IMR-90 (cell line): ENCODE results near the gene CDH13. TPM values are rescaled to one million over a fixed set of nuclear protein-coding genes. Genes with fewer than 3 reads are reported as not detected.
A peak's percentile ranks its signal among the peaks of the same experiment; 100 is the strongest.

Experiments used
- ATAC-seq: fragments of 200-7000 bp; cut with Tn5 transposase; 2 replicates; pipeline ENCODE4 v1.9.1; 2020; ENCODE audit warnings: low read depth, mild to moderate bottlenecking, moderate library complexity
- BruUV-seq: library from RNA; stranded (reverse); fragments of 400-500 nt; replicated peaks from 2 replicates; lab custom pipeline; 2021; lab: Mats Ljungman, UMichigan
- CTCF ChIA-PET: fragments of 300-600 bp; formaldehyde crosslinking; extraction: SDS; loops from one replicate; lab custom pipeline; 2021; ENCODE audit warnings: antibody characterized with exemption; lab: Yijun Ruan, JAX
- POLR2A ChIA-PET: fragments of 300-600 bp; sonication (Branson Sonifier 250); formaldehyde crosslinking; loops from one replicate; lab custom pipeline; 2022; ENCODE audit warnings: antibody characterized with exemption; ENCODE audit not compliant: unreplicated experiment; lab: Charles Lee
- DNase-seq: peaks from one replicate; pipeline ENCODE4 v3.0.0; 2013
- H2AFZ ChIP-seq: replicated peaks from 2 replicates; pipeline ENCODE3; 2013; ENCODE audit warnings: low read length, mild to moderate bottlenecking; ENCODE audit not compliant: poor library complexity
- H2AK5ac ChIP-seq: 2 replicates; pipeline ENCODE4 v1.6.1; 2013; ENCODE audit warnings: low read depth, low read length, inconsistent platforms
- H2AK9ac ChIP-seq: replicated peaks from 2 replicates; pipeline ENCODE3; 2013; ENCODE audit warnings: mild to moderate bottlenecking, low read depth, low read length, moderate library complexity; ENCODE audit not compliant: poor library complexity
- H2BK120ac ChIP-seq: 2 replicates; pipeline ENCODE4 v1.6.1; 2013; ENCODE audit warnings: low read depth, low read length, inconsistent platforms
- H2BK15ac ChIP-seq: 3 replicates; pipeline ENCODE4 v1.6.1; 2013; ENCODE audit warnings: low read depth, low read length, inconsistent platforms
- H2BK20ac ChIP-seq: 2 replicates; pipeline ENCODE4 v1.6.1; 2013; ENCODE audit warnings: low read depth, mild to moderate bottlenecking, inconsistent platforms, low read length, moderate library complexity
- H2BK5ac ChIP-seq: 2 replicates; pipeline ENCODE4 v1.6.1; 2013; ENCODE audit warnings: mild to moderate bottlenecking, low read depth, low read length, inconsistent platforms; ENCODE audit not compliant: poor library complexity, severe bottlenecking
- H3K14ac ChIP-seq: replicated peaks from 2 replicates; pipeline ENCODE4 v1.6.1; 2013; ENCODE audit warnings: low read depth, low read length, inconsistent platforms
- H3K18ac ChIP-seq: 2 replicates; pipeline ENCODE4 v1.6.1; 2013; ENCODE audit warnings: low read depth, low read length, control low read depth
- H3K23ac ChIP-seq: 2 replicates; pipeline ENCODE4 v1.6.1; 2013; ENCODE audit warnings: low read depth, low read length, inconsistent platforms
- H3K27ac ChIP-seq: 2 replicates; pipeline ENCODE4 v1.5.1; 2013; ENCODE audit warnings: mild to moderate bottlenecking, control low read depth, low read length; ENCODE audit not compliant: insufficient read depth
- H3K27me3 ChIP-seq: 2 replicates; pipeline ENCODE4 v1.6.1; 2013; ENCODE audit warnings: low read length; ENCODE audit not compliant: control insufficient read depth, insufficient read depth
- H3K36me3 ChIP-seq: 2 replicates; pipeline ENCODE4 v1.6.1; 2013; ENCODE audit warnings: low read length, mixed read lengths; ENCODE audit not compliant: control insufficient read depth, insufficient read depth
- H3K4ac ChIP-seq: 2 replicates; pipeline ENCODE4 v1.6.1; 2013; ENCODE audit warnings: low read depth, low read length, inconsistent platforms
- H3K4me1 ChIP-seq: 2 replicates; pipeline ENCODE4 v1.6.1; 2013; ENCODE audit warnings: low read length, mixed read lengths; ENCODE audit not compliant: control insufficient read depth, insufficient read depth
- H3K4me2 ChIP-seq: 2 replicates; pipeline ENCODE4 v1.6.1; 2013; ENCODE audit warnings: low read depth, mild to moderate bottlenecking, control low read depth, low read length, moderate library complexity
- H3K4me3 ChIP-seq: 2 replicates; pipeline ENCODE4 v1.5.1; 2013; ENCODE audit warnings: low read depth, mild to moderate bottlenecking, control low read depth, low read length, moderate library complexity; ENCODE audit not compliant: insufficient read depth
- H3K56ac ChIP-seq: 2 replicates; pipeline ENCODE4 v1.6.1; 2013; ENCODE audit warnings: low read length, inconsistent platforms; ENCODE audit not compliant: insufficient read depth; ENCODE audit errors: extremely low read depth
- H3K79me1 ChIP-seq, 2 experiments: 2 replicates each; pipeline ENCODE4 v1.6.1; 2013; ENCODE audit warnings: low read length in 2 of 2, inconsistent platforms in 1 of 2, low read depth in 1 of 2
- H3K9ac ChIP-seq: 2 replicates; pipeline ENCODE4 v1.6.1; 2013; ENCODE audit warnings: low read depth, low read length, control low read depth
- H3K9me1 ChIP-seq: 2 replicates; pipeline ENCODE4 v1.6.1; 2013; ENCODE audit warnings: low read length, inconsistent platforms; ENCODE audit not compliant: insufficient read depth
- H3K9me3 ChIP-seq: 2 replicates; pipeline ENCODE4 v1.6.1; 2013; ENCODE audit warnings: low read length; ENCODE audit not compliant: control insufficient read depth, insufficient read depth
- H4K20me1 ChIP-seq: 2 replicates; pipeline ENCODE4 v1.6.1; 2013; ENCODE audit warnings: low read length, inconsistent platforms; ENCODE audit not compliant: insufficient read depth
- H4K5ac ChIP-seq: 2 replicates; pipeline ENCODE4 v1.6.1; 2013; ENCODE audit warnings: mild to moderate bottlenecking, low read depth, low read length, control low read depth
- H4K8ac ChIP-seq, 2 experiments: 2 replicates each; pipeline ENCODE4 v1.6.1; 2013; ENCODE audit warnings: low read depth in 2 of 2, low read length in 2 of 2, control low read depth in 1 of 2, inconsistent platforms in 1 of 2
- H4K91ac ChIP-seq: 2 replicates; pipeline ENCODE4 v1.6.1; 2013; ENCODE audit warnings: low read depth, low read length, inconsistent platforms; ENCODE audit not compliant: insufficient read depth
- RCOR1 ChIP-seq: IDR thresholded peaks from 2 replicates; pipeline ENCODE4 v1.6.1; 2012; ENCODE audit warnings: mild to moderate bottlenecking, low read length, improper control_type of control experiment; ENCODE audit not compliant: insufficient replicate concordance
- WGBS, 2 experiments: methylation state at CpG; one replicate each; pipeline versions ENCODE4 v1.1.5 to v1.1.7; 2013; ENCODE audit warnings: missing lambda C conversion rate in 2 of 2; ENCODE audit not compliant: insufficient read length in 1 of 2; ENCODE audit errors: extremely low coverage in 2 of 2; 5-methylcytosine and 5-hydroxymethylcytosine counted together
- dilution Hi-C: fragments of 300-500 bp; cut with HindIII; formaldehyde crosslinking; loops from one replicate; pipeline ENCODE4 v1.14.3; 2018; ENCODE audit warnings: low sequenced_read_pairs; ENCODE audit not compliant: unreplicated experiment
- in situ Hi-C: fragments of 300-500 bp; cut with MboI; formaldehyde crosslinking; loops from 3 replicates; pipeline ENCODE4 v1.14.3; 2019; ENCODE audit warnings: low sequenced_read_pairs, inconsistent platforms, mixed read lengths
- intact Hi-C: fragments of 100-400 bp; cut with micrococcal nuclease; formaldehyde crosslinking; loops from 2 replicates; pipeline ENCODE4 v1.10.0; 2022
- polyA plus RNA-seq, 3 experiments: library from polyadenylated mRNA; depleted of rRNA; stranded (reverse); fragments of >200 nt; gene quantifications; 2 replicates each; pipeline ENCODE4 v1.2.3, GENCODE V29; 2012; ENCODE audit warnings: low replicate concordance in 1 of 3
- total RNA-seq: library from RNA; depleted of rRNA; stranded (reverse); fragments of >200 nt; gene quantifications from 2 replicates; pipeline ENCODE4 v1.2.3, GENCODE V29; 2012
- TF ChIP-seq, protein P1 (sequence below): fragments of 150-350 bp; IDR thresholded peaks from 2 replicates; pipeline ENCODE4 v1.6.1; 2017; ENCODE audit warnings: mild to moderate bottlenecking, antibody characterized with exemption, low read length, low read depth

The CDH13 gene
- total and polyA plus RNA-seq, 2 of the 4 experiments (the other 2 are of a cell fraction): 61.6 to 74.7 TPM

DNA sequence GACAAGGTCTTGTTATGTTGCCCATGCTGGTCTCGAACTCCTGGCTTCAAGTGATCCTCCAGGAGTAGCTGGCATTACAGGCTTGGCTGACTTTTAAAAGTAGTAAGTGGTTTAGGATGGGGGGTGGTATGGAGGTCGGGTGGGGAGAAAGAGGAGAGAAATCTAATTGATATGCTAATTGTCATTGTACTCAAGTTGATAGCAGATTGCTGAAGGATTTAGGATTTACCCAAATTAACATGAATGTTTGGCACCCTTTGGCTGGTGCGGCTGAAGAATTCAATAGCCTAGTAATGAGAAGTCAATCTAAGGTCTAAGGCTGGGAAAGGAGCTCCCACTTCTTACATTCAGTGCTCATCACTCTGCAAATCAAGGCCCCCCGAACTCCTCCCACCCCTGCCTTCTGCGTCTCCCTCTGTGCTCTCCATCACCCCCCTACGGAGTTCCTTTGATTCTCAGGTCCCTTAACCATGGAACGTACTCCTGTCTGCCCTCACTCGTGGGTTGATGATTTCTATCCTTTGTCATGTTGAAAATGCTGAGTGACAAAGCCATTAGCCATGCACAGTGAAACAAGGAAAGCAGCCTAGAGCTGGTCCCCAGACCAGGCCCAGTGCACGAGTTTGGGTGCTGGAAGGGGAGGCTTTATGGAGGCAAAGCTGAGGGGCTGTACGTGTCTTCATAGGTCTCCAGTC lies 17.3 kb downstream of the CDH13 start (continued):
- no peak for TF ChIP-seq RCOR1

DNA sequence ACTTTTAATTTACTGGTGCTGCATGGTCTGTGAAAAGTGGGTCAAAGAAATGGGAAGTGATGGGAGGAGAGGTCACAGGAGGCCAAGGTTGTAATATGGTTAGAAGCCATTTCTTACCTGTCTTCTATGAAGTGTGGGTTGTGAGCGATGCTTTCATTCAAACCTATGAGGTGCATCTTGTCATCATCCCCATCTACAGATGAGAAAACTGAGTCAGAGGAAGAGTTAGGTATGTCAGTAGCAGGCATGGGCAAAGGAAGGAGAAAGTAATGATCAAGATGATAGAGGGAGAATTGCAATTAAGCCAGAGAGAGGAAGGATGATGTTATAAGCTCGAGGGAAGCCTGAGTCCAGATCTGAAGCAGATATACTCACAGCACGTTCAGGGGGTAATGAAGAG lies 19.7 kb downstream of the CDH13 start:
- Histone ChIP-seq H2BK5ac (no peak overlapping the region), H4K20me1 (no peaks in the 10 kb centered on the region), H3K36me3 (no peaks in the 10 kb centered on the region), H3K18ac (no peak overlapping the region), H3K14ac (0 out of 2 replicates have a peak overlapping the region, but pooled peaks have one; percentile 31), H3K79me1 (peaks cover 41 to 78% of the 10 kb centered on the region in 2 experiments), H3K27me3 (no peaks in the 10 kb centered on the region), H2AFZ (no peak overlapping the region), H3K9ac (no peak overlapping the region), H3K4me2 (no peak overlapping the region), H3K9me3 (no peaks in the 10 kb centered on the region), H2BK120ac (peak overlapping the region; percentile 56; the same call in 1 of the 2 replicates), H3K4me1 (peaks cover 7% of the 10 kb centered on the region), H4K91ac (no peak overlapping the region), H3K56ac (no peak overlapping the region), H3K4me3 (no peak overlapping the region), H2BK20ac (0 out of 2 replicates have a peak overlapping the region, but pooled peaks have one; percentile 37), H4K5ac (no peak overlapping the region), H3K27ac (no peak overlapping the region), H2BK15ac (peak overlapping the region; percentile 60; the same call in 2 of the 3 replicates), H3K4ac (no peak overlapping the region), H3K9me1 (peaks cover 14% of the 10 kb centered on the region; the same call in 1 of the 2 replicates), H4K8ac (peak overlapping the region in 1 of 2 experiments; percentile 50; a peak in 1 of 4 replicates), H2AK9ac (no peak overlapping the region), H3K23ac (no peak overlapping the region), H2AK5ac (no peak overlapping the region; the same call in 1 of the 2 replicates)
- intact Hi-C loops (no loop called here), dilution Hi-C loops (no loop called here), in situ Hi-C loops (no loop called here)
- ChIA-PET CTCF (no interaction called here), POLR2A (no interaction called here)
- TF ChIP-seq, protein P1, sequence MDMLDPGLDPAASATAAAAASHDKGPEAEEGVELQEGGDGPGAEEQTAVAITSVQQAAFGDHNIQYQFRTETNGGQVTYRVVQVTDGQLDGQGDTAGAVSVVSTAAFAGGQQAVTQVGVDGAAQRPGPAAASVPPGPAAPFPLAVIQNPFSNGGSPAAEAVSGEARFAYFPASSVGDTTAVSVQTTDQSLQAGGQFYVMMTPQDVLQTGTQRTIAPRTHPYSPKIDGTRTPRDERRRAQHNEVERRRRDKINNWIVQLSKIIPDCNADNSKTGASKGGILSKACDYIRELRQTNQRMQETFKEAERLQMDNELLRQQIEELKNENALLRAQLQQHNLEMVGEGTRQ: no peak
- no TSS peak for BruUV-seq
- ATAC-seq: no peak
- no peak for DNase-seq
- no CpG with 5 or more reads among the region's 3 CpGs for WGBS, 2 experiments
